GM19043 (cell line): Measurements from ENCODE around the gene ROR1.

ENCODE experiments used
- ATAC-seq: cut with Tn5 transposase; IDR thresholded peaks from one replicate; pipeline ENCODE4 v1.9.1; 2021; ENCODE audit warnings: low read depth; ENCODE audit not compliant: unreplicated experiment

Gene ROR1

GRCh38 chr1:63902844-63903589 lies 129.2 kb downstream of the ROR1 start:
- no peak for ATAC-seq

- no peak for ATAC-seq
Measured at GRCh38 chr1:63903947-63904610, 130.3 kb downstream of the ROR1 start.

DNA sequence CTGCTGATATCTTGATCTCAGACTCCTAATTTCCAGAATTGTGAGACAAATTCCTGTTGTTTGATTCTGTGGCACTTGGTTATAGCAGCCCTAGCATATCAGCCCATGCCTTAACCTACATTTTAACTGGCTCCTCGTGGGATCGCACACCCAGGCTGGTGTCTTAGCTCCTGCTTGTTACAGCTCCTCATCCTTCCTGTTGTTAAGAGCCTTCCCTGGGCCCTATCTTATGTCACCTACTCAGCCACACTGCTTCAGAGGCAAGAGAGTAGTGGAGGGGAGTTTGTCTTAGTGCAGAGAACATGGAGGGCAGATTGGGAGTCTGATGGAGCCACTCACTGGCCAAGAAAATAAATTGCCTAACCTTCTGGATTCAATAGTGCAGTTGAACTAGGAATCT lies 131.0 kb downstream of the ROR1 start:
- ATAC-seq: no peak

DNA sequence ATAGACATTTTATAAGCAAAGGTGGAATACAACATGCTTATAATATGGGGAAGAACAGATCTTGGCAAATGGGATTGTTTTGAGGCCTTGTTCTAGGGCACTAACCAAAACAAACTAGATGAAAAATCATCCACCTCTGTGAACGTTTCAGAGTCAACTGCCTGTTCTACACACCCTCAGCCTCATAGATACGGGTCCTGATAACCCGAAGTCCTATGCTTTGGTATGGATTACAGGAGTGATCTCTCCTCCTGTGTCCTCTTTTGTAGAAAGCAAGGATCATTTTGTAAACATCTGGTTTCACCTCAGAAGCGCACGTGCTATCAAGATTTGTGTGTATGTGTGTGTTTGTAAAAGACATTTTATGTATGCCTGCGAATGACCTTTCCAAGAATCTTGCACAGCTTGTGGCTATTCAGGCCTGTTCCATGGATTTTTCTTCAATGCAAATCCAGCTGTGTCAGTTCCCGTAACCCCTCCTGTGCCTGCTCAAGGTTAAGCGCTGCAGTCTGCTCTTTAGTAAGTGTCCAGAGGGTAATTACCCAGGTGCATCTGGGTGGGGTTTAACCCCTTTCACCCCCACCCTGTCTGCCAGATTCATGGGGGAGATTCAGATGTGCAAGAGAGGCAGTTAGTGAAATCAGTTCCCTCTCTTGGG lies 132.4 kb downstream of the ROR1 start:
- ATAC-seq: no peak

DNA sequence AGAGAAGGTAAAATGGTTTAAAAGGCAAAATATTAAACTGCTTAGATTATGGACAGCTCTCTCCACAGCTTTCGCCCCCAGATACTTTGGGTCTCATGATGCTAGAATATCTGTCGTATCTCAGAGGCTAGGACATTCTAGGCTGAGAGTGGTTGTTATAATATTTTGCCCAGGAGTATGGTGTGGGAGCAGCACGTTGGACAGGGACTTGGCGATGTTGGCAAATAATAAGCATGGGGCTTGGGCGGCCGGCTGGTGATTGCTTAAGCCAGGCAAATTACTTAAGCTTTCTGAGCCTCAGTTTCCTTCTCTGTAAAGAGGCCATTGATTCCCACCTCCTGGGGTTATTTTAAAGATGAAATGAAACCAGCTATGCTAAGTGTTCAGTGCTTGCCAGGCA lies 133.2 kb downstream of the ROR1 start:
- ATAC-seq: no peak

- ATAC-seq: no peak
Measured at GRCh38 chr1:63908016-63908415, 134.2 kb downstream of the ROR1 start.

DNA sequence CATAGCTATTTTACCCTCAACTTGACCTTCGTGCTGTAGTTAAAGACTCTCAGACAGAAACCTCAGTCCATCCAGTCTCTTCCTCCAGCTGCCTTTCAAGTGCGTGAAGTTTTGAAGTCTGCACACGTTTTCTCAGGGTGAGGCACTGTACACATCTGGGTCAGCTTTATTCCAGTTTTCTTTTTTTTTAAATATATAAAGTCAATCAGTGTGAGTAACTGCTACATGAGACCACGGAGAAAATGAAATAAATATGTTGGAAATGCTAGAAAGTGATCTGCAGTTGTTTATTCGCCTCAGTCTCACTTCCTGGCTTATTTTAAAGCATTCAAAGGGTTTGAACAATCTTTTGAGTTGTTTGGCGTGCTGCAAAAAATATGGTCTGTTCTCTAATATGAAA lies 135.7 kb downstream of the ROR1 start:
- no peak for ATAC-seq

GRCh38 chr1:63911049-63911448 lies 137.2 kb downstream of the ROR1 start:
- ATAC-seq: no peak

DNA sequence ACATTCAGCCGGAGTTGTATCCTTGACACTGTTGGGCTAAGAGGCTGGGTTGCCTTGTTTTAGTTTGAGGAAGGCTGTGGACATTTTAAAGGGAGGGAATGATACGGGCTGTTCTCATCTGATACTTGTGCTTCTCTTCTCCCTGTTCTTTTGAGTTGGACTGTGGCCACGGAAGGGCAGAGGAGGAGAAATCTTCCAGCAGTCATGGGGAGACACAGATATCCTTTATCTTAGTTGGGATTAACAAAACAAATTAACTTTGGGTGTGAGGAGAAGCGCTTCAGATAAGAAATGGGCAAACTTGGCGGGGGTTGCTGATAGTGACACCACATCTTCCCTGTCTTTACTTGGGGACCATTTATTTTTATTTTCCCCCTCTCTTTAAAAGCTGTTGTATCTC lies 138.8 kb downstream of the ROR1 start:
- ATAC-seq: no peak

DNA sequence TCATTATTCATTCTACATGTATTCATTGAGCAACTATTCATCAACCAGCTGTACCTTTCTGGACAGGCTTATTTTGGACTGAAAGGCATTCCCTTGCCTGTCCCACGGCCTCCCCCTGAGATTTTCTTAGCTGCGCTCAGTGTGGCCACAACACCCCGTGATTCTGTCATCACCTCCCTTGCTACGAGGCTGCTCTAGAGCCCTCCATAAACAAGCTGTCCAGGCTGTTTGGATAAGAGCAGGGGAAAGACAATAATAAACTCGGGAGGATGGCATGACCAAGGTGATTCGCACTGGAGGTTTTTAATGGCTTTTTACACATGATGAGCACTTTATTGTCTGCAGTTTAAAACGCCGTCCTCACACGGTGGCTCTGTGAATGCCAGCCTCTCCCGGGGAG lies 139.7 kb downstream of the ROR1 start:
- ATAC-seq: no peak

- ATAC-seq: no peak
Measured at GRCh38 chr1:63914241-63914640, 140.4 kb downstream of the ROR1 start.

GRCh38 chr1:63914706-63915105 lies 140.9 kb downstream of the ROR1 start:
- no peak for ATAC-seq

GRCh38 chr1:63915121-63915520 lies 141.3 kb downstream of the ROR1 start:
- ATAC-seq: no peak

- no peak for ATAC-seq
Measured at GRCh38 chr1:63916485-63917360, 142.9 kb downstream of the ROR1 start.

DNA sequence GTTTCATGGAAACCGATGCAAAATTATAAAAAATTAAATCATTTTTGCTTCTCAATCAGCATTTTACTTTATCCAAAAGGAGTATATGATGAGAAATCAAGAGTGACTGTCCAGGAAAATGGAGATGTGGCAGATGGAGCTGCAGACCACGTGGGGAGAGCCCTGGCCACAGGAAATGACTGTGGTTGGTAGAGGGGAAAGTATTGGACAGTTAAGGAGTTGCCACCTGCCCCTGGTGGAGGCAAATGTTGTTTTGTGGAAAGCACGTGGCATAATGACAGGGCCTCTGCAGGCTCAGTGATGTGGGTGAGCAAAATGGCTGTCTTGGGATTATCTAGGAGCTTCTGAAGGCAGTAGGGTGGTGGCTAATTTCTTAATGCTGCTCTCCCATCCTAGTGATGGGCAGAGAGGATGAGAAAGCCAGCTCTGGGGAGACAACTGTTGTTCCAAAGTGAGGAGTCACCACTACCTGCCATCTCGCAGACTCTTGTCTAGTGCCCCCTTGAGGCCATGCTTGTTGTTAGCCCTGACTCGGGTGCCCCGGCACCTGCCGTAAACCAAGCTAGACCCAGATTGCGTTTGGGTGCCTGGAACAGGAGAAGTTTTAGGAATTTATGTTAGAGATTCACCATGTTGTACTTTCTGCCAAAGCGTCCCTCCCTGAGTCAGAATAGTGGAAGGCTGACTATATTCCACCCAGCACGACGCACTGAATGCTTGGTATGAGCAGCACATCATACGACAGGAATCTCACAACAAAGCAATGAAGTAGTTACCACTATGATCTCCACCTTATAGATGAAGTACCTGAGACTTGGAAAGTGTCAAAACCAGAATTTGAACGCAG lies 144.0 kb downstream of the ROR1 start:
- no peak for ATAC-seq

- ATAC-seq: no peak
Measured at GRCh38 chr1:63918418-63918945, 144.7 kb downstream of the ROR1 start.

- no peak for ATAC-seq
Measured at GRCh38 chr1:63920154-63921117, 146.6 kb downstream of the ROR1 start.

GRCh38 chr1:63921359-63921758 lies 147.5 kb downstream of the ROR1 start:
- ATAC-seq: no peak

GRCh38 chr1:63921802-63922201 lies 148.0 kb downstream of the ROR1 start:
- ATAC-seq: no peak
